Transverse colon (tissue), 4 donors: ENCODE data around the gene ESPL1. TPM values are rescaled to one million over a fixed set of nuclear protein-coding genes. Genes with fewer than 3 reads are reported as not detected.

Source experiments
- DNase-seq: peaks from one replicate; pipeline ENCODE4 v3.0.0-alpha.2; 2019
- H3K27ac ChIP-seq, 4 donors: fragments of 200-600 bp; sonication (generic); 2 replicates each; pipeline ENCODE4 v1.5.1; 2016 to 2018; ENCODE audit warnings: inconsistent platforms in 4 of 4
- H3K27me3 ChIP-seq: fragments of 200-600 bp; sonication (generic); 2 replicates; pipeline ENCODE4 v1.5.1; 2017; ENCODE audit warnings: inconsistent platforms
- H3K36me3 ChIP-seq, 4 donors: fragments of 200-600 bp; sonication (generic); 2 replicates each; pipeline ENCODE4 v1.5.1; 2017 to 2019; ENCODE audit warnings: inconsistent platforms in 4 of 4
- H3K4me1 ChIP-seq, 4 donors: fragments of 200-600 bp; sonication (generic); 2 replicates each; pipeline ENCODE4 v1.5.1; 2017 to 2020; ENCODE audit warnings: inconsistent platforms in 4 of 4
- H3K4me3 ChIP-seq, 4 donors: fragments of 200-600 bp; sonication (generic); 1 replicate in 1 of 4; 2 replicates in 3 of 4; pipeline versions ENCODE4 v1.5.1 to v1.6.1; 2017 to 2019; ENCODE audit warnings: inconsistent platforms in 4 of 4
- H3K9me3 ChIP-seq, 2 donors: fragments of 200-600 bp; sonication (generic); 2 replicates each; pipeline ENCODE4 v1.5.1; 2017 to 2019; ENCODE audit warnings: inconsistent platforms in 2 of 2
- EP300 ChIP-seq: sonication (generic); formaldehyde crosslinking; IDR thresholded peaks from one replicate; pipeline ENCODE4 v1.6.1; 2017; ENCODE audit warnings: antibody characterized with exemption, low read depth
- POLR2A ChIP-seq: fragments of 450-650 bp; IDR thresholded peaks from one replicate; pipeline ENCODE4 v1.6.1; 2016; ENCODE audit warnings: antibody characterized with exemption, mild to moderate bottlenecking, moderate library complexity
- POLR2AphosphoS5 ChIP-seq, 3 donors: sonication (generic); formaldehyde crosslinking; IDR thresholded peaks; one replicate each; pipeline ENCODE4 v1.6.1; 2016; ENCODE audit warnings: antibody characterized with exemption in 3 of 3
- WGBS, 2 donors: methylation state at CpG; one replicate each; pipeline ENCODE4 v1.1.5; 2018; ENCODE audit warnings: low coverage in 1 of 2; 5-methylcytosine and 5-hydroxymethylcytosine counted together
- in situ Hi-C, 4 donors: fragments of 200-750 bp; cut with MboI; loops; one replicate each; pipeline versions ENCODE4 v1.15.0 to v1.15.1; 2017; ENCODE audit warnings: low sequenced_read_pairs in 3 of 4, low pct_ligation_motif_present in 1 of 4, low pct_unique_long_range_greater_than_20kb in 1 of 4
- intact Hi-C: fragments of 100-400 bp; cut with DNase I; formaldehyde crosslinking; loops from one replicate; pipeline ENCODE4 v1.15.1; 2023; ENCODE audit warnings: low total_unique reads
- total RNA-seq, 4 donors: library from RNA; depleted of rRNA; stranded (reverse); fragments of >200 nt; gene quantifications; one replicate each; pipeline ENCODE4 v1.1.0, GENCODE V29; 2016
- TF ChIP-seq, protein P1 (sequence below), 5 experiments: fragments of 200-600 bp in 3 of 5; fragments of 450-650 bp in 2 of 5; sonication (generic) in 3 of 5; IDR thresholded peaks; 1 replicate in 2 of 5; 2 replicates in 3 of 5; pipeline ENCODE4 v1.5.1; 2016 to 2017; ENCODE audit warnings: antibody characterized with exemption in 5 of 5, inconsistent platforms in 3 of 5, mild to moderate bottlenecking in 2 of 5, moderate library complexity in 1 of 5

Gene ESPL1
- total RNA-seq, 4 donors from 2014 or later, result 6.5 to 31.8 (median 18.8) TPM

- no peak for TF ChIP-seq EP300
- no peak for TF ChIP-seq POLR2A
- TF ChIP-seq POLR2AphosphoS5 (IDR thresholded peaks at IDR 0.05), result peak in 1 of 3 donors; percentile 34
- TF ChIP-seq, protein P1, sequence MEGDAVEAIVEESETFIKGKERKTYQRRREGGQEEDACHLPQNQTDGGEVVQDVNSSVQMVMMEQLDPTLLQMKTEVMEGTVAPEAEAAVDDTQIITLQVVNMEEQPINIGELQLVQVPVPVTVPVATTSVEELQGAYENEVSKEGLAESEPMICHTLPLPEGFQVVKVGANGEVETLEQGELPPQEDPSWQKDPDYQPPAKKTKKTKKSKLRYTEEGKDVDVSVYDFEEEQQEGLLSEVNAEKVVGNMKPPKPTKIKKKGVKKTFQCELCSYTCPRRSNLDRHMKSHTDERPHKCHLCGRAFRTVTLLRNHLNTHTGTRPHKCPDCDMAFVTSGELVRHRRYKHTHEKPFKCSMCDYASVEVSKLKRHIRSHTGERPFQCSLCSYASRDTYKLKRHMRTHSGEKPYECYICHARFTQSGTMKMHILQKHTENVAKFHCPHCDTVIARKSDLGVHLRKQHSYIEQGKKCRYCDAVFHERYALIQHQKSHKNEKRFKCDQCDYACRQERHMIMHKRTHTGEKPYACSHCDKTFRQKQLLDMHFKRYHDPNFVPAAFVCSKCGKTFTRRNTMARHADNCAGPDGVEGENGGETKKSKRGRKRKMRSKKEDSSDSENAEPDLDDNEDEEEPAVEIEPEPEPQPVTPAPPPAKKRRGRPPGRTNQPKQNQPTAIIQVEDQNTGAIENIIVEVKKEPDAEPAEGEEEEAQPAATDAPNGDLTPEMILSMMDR (IDR thresholded peaks at IDR 0.05), result no peak
- DNase-seq, result peak; percentile 77
- Histone ChIP-seq H3K36me3 (no peaks in the 10 kb centered on the region), H3K27ac (peak overlapping the region; percentile 98 to 100 (median 99)), H3K4me1 (peaks cover 56 to 73% (median 66%) of the 10 kb centered on the region in 4 donors), H3K27me3 (no peaks in the 10 kb centered on the region), H3K9me3 (no peaks in the 10 kb centered on the region), H3K4me3 (peak overlapping the region; percentile 55 to 74 (median 62))
- intact Hi-C loops (loop anchor here (2.0 to 5.0 kb wide), 2 partner anchors 31 to 67 kb away; no protein-coding TSS in a partner anchor), in situ Hi-C loops (loop anchor here in 2 of 4 donors (10.0 kb wide), 1 partner anchor 65 kb away; no protein-coding TSS in a partner anchor)
- WGBS, 2 donors, result 0% methylated on average over 10 to 44 of the region's 53 CpGs
These were observed 48.0 kb upstream of the ESPL1 start for GRCh38 chr12:53219956-53220693.

- no peaks in the 10 kb centered on the region for H3K36me3 ChIP-seq
- peaks cover 62 to 77% (median 66%) of the 10 kb centered on the region in 4 donors for H3K4me1 ChIP-seq
- DNase-seq, result peak; percentile 92
- H3K4me3 ChIP-seq, result peak overlapping the region; percentile 12 to 74 (median 56)
- H3K9me3 ChIP-seq, result no peaks in the 10 kb centered on the region
- no peak for TF ChIP-seq EP300
- peak; percentile 43 to 68 (median 56) for TF ChIP-seq POLR2AphosphoS5 (IDR thresholded peaks at IDR 0.05)
- H3K27me3 ChIP-seq, result no peaks in the 10 kb centered on the region
- intact Hi-C loops (no loop called here), in situ Hi-C loops (no loop called here)
- H3K27ac ChIP-seq, result peak overlapping the region; percentile 98 to 100 (median 99)
- WGBS, 2 donors, result 1% methylated on average over 27 of the region's 42 CpGs; no CpG with 5 or more reads in 1 of the 2 donors
These were observed 47.4 kb upstream of the ESPL1 start for GRCh38 chr12:53220694-53221202.

DNA sequence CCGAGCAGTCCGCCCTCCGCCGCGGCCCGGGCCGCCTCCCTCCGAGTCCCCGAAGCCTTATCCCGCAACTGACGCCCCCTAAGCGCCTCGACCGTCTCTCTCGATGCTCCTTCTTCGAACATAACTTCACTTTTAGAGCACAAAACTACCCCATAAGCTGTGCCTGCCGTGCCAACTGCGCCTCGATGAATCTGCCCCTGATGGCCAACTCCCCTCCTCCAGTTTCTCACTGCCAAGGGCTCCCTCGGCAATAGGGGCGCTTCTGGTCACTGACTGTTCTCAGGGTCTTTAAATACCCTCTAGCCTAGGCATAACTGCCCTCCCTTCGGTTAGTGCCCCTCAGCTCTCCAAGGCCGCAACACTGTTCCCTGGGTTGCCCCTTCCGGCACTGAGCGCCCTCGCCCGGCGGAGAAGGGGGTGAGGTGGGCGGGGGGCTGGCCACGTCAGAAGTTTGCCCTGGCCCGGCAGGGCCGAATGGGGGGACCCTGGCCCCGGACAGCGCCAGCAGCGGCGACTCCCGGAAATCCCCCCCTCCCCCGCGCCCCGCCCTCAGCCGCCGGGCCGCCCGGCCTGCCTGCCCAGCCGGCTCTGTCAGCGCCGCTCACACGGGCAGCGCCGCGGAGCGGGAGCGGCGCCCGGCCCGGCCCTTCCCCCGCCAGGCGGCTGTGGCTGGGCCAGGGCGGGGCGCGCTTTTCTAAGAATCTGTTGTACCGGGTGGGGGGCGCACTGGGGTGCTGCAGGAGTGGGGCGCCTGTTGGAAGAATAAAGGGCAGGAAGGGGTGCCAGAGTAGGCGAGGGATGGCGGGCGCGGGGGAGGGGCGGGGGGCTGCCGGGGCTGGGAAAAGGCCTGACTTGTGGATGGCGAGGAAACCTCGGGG lies 46.7 kb upstream of the ESPL1 start:
- intact Hi-C loops, result no loop called here
- in situ Hi-C loops, result no loop called here
- Histone ChIP-seq H3K4me3 (peak overlapping the region; percentile 26 to 74 (median 56)), H3K27ac (peak overlapping the region; percentile 98 to 100 (median 99)), H3K9me3 (no peaks in the 10 kb centered on the region), H3K36me3 (no peaks in the 10 kb centered on the region), H3K27me3 (no peaks in the 10 kb centered on the region), H3K4me1 (peaks cover 61 to 73% (median 66%) of the 10 kb centered on the region in 4 donors)
- TF ChIP-seq POLR2A (peak; percentile 89), POLR2AphosphoS5 (IDR thresholded peaks at IDR 0.05) (peak in 2 of 3 donors; percentile 0 to 48), EP300 (no peak)
- TF ChIP-seq, protein P1 (IDR thresholded peaks at IDR 0.05), result peak in 2 of 5 experiments; percentile 12 to 42
- peak; percentile 82 for DNase-seq
- WGBS, 2 donors, result 1% methylated on average over 32 to 61 of the region's 72 CpGs

- in situ Hi-C loops, result no loop called here
These were observed 45.9 kb upstream of the ESPL1 start for GRCh38 chr12:53222170-53222721.

More at GRCh38 chr12:53222170-53222721, 45.9 kb upstream of the ESPL1 start:
- peak overlapping the region in 3 of 4 donors; percentile 55 to 74 (median 56) for H3K4me3 ChIP-seq
- intact Hi-C loops, result no loop called here
- H3K4me1 ChIP-seq, result peaks cover 53 to 65% (median 60%) of the 10 kb centered on the region in 4 donors
- no peaks in the 10 kb centered on the region for H3K9me3 ChIP-seq
- DNase-seq, result no peak
- peak overlapping the region; percentile 98 to 100 (median 99) for H3K27ac ChIP-seq
- WGBS, 2 donors, result 44% methylated on average over 5 of the region's 5 CpGs; no CpG with 5 or more reads in 1 of the 2 donors
- H3K27me3 ChIP-seq, result no peaks in the 10 kb centered on the region
- TF ChIP-seq, protein P1 (IDR thresholded peaks at IDR 0.05), result no peak
- no peak for TF ChIP-seq EP300
- H3K36me3 ChIP-seq, result no peaks in the 10 kb centered on the region
